Ammon's horn (tissue), 1 donor: ENCODE measurements around the gene CABS1.

Experiments used
- DNase-seq: peaks from one replicate; pipeline ENCODE4 v3.0.0-alpha.2; 2016; ENCODE audit warnings: low spot score

The CABS1 gene

GRCh38 chr4:70334681-70335080 is at the start of gene CABS1:
CABS1 (plus strand) TSS chr4:70334981; CDS start chr4:70335040, 59 bp downstream.
- DNase-seq, result no peak

- DNase-seq, result no peak
Observed at GRCh38 chr4:70288651-70289050, 46.1 kb upstream of the CABS1 start.

- DNase-seq, result no peak
Observed at GRCh38 chr4:70291341-70291740, 43.4 kb upstream of the CABS1 start.

GRCh38 chr4:70297576-70297975 is 37.2 kb upstream of the CABS1 start:
- no peak for DNase-seq

GRCh38 chr4:70298051-70298450 is 36.7 kb upstream of the CABS1 start:
- no peak for DNase-seq

GRCh38 chr4:70299643-70300042 is 35.1 kb upstream of the CABS1 start:
- no peak for DNase-seq

- DNase-seq, result no peak
Observed at GRCh38 chr4:70300215-70300614, 34.6 kb upstream of the CABS1 start.

- DNase-seq, result no peak
Observed at GRCh38 chr4:70303090-70303489, 31.7 kb upstream of the CABS1 start.

- DNase-seq, result no peak
Observed at GRCh38 chr4:70305601-70306000, 29.2 kb upstream of the CABS1 start.

- no peak for DNase-seq
Observed at GRCh38 chr4:70306076-70306475, 28.7 kb upstream of the CABS1 start.

- DNase-seq, result no peak
Observed at GRCh38 chr4:70313736-70314135, 21.0 kb upstream of the CABS1 start.

- no peak for DNase-seq
Observed at GRCh38 chr4:70315928-70316327, 18.9 kb upstream of the CABS1 start.

- no peak for DNase-seq
Observed at GRCh38 chr4:70326052-70326451, 8.7 kb upstream of the CABS1 start.

- DNase-seq, result no peak
Observed at GRCh38 chr4:70336043-70336442, 1.3 kb downstream of the CABS1 start.

- DNase-seq, result no peak
Observed at GRCh38 chr4:70337886-70338420, 3.2 kb downstream of the CABS1 start.

GRCh38 chr4:70356185-70356584 is 21.4 kb downstream of the CABS1 start:
- DNase-seq, result no peak

GRCh38 chr4:70359115-70359661 is 24.4 kb downstream of the CABS1 start:
- no peak for DNase-seq

- DNase-seq, result no peak
Observed at GRCh38 chr4:70360460-70360859, 25.7 kb downstream of the CABS1 start, which contains the start of gene SMR3A. SMR3A (plus strand) TSS chr4:70360760; CDS start chr4:70362116, 1,356 bp downstream.

GRCh38 chr4:70364002-70364401 is 29.2 kb downstream of the CABS1 start:
- DNase-seq, result no peak

GRCh38 chr4:70365479-70365878 is 30.7 kb downstream of the CABS1 start:
- DNase-seq, result no peak

GRCh38 chr4:70367813-70368212 is 33.0 kb downstream of the CABS1 start:
- DNase-seq, result no peak

- DNase-seq, result no peak
Observed at GRCh38 chr4:70371987-70372386, 37.2 kb downstream of the CABS1 start.

GRCh38 chr4:70372760-70373159 is 38.0 kb downstream of the CABS1 start:
- no peak for DNase-seq

GRCh38 chr4:70380578-70380977 is 45.8 kb downstream of the CABS1 start:
- DNase-seq, result no peak
